ENCODE results near the gene MEIG1. TPM values are rescaled to one million over a fixed set of nuclear protein-coding genes. Genes with fewer than 3 reads are reported as not detected.
"Not testable (repeated sequence)": the region's sequence is repeated elsewhere in the genome, so short reads cannot be mapped to it uniquely, and the experiment has no call there.

Gene MEIG1
- total RNA-seq, 1 donor from 2014 or later: 0.43 TPM

DNA sequence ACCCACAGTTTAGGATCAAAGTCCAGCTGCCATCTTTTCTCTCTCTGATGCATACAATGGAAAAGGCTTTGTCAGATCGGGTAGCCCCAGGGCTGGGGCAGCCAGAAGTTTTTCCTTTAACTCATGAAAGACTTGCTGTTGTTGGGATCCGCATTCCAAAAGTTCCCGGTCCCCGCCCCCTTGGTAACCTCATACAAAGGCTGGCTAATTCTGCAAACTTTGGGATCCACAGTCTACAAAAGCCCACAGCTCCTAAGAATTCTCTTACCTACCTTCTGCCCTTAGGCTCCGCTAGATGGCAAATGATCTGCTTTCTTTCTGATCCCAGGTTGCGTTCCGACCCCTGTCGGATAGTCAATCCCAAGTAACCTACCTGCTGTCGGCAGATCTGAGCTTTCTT, 33.1 kb downstream of the MEIG1 start:
- not testable (repeated sequence) for H3K27ac ChIP-seq (ENCODE audit: low read depth, low read length); H3K4me1 Mint-ChIP-seq (ENCODE audit: low read depth, unreplicated experiment); H3K79me2 ChIP-seq (ENCODE audit: insufficient read depth, low read length); H3K4me3 ChIP-seq (ENCODE audit: insufficient read depth, low read depth, low read length); FAIRE-seq; H3K4me3 Mint-ChIP-seq (ENCODE audit: unreplicated experiment); H3K9me3 ChIP-seq (ENCODE audit: insufficient read depth, low read depth, low read length); H3K4me1 ChIP-seq (ENCODE audit: insufficient read depth, low read length); H4K20me1 ChIP-seq (ENCODE audit: insufficient read depth, low read length); H3K36me3 Mint-ChIP-seq (ENCODE audit: low read depth, unreplicated experiment); DNase-seq (ENCODE audit: low read depth); H3K36me3 ChIP-seq (ENCODE audit: insufficient read depth, low read length); H3K27me3 ChIP-seq (ENCODE audit: insufficient read depth, low read length); H2AFZ ChIP-seq (ENCODE audit: low read depth, low read length); H3K9ac ChIP-seq (ENCODE audit: low read length); H3K27me3 Mint-ChIP-seq (ENCODE audit: low read depth, unreplicated experiment); H3K27ac Mint-ChIP-seq (ENCODE audit: unreplicated experiment); H3K9me3 Mint-ChIP-seq (ENCODE audit: unreplicated experiment); H3K4me2 ChIP-seq (ENCODE audit: low read length)

DNA sequence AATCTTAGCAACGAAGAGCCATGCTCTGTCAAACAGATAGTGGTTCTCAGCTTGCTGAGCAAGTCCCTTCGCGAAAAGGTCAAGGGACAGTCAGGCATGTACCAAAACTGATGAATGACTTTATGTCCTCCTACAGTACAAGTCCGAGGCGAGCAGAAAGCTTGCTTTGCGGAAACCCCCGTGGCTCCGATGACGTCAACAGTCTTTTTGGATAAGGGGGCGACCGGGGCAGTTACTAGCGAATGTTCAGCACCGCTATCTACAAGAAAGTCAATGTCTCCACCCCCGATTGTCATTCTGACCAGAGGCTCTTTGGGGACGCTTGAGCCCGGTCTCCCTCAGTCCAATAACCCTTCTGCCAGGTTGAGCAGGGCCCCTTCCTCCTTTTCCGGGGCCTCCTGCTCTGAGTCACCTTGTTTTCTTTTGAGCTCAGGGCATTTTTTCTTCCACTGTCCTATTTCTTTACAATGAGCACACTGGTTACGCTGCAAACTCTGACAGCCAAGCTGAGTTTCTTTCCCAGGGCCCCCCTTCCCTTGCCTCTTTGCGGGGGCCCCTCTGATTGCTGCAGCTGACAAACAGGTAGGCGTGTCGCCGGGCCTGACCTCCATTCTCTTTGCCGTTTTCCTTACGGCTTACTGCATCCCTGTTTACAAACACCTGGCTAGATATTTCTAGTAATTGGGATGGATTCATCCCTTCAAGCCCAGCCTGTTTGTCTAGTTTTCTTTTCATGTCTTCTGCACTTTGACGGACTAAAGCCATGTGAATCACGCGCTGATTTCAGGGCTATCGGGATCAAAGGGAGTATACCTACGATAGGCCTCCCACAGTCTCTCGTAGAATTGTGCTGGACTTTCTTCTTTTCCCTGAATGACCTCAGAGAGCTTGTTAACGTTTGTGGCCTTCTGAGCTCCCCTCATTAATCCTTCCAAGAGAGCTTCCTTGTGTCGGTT, 34.6 kb downstream of the MEIG1 start:
- H3K4me1 Mint-ChIP-seq (ENCODE audit: low read depth, unreplicated experiment); H4K20me1 ChIP-seq (ENCODE audit: insufficient read depth, low read length); H3K27ac ChIP-seq (ENCODE audit: low read depth, low read length); H3K27me3 Mint-ChIP-seq (ENCODE audit: low read depth, unreplicated experiment); H3K4me2 ChIP-seq (ENCODE audit: low read length); H2AFZ ChIP-seq (ENCODE audit: low read depth, low read length); H3K9me3 Mint-ChIP-seq (ENCODE audit: unreplicated experiment); H3K79me2 ChIP-seq (ENCODE audit: insufficient read depth, low read length); H3K9me3 ChIP-seq (ENCODE audit: insufficient read depth, low read depth, low read length); H3K36me3 ChIP-seq (ENCODE audit: insufficient read depth, low read length); H3K4me3 Mint-ChIP-seq (ENCODE audit: unreplicated experiment); H3K36me3 Mint-ChIP-seq (ENCODE audit: low read depth, unreplicated experiment); H3K27me3 ChIP-seq (ENCODE audit: insufficient read depth, low read length); H3K4me1 ChIP-seq (ENCODE audit: insufficient read depth, low read length); H3K4me3 ChIP-seq (ENCODE audit: insufficient read depth, low read depth, low read length); H3K9ac ChIP-seq (ENCODE audit: low read length); FAIRE-seq; DNase-seq (ENCODE audit: low read depth): not testable (repeated sequence)
- peak overlapping the region; percentile 18 for H3K27ac Mint-ChIP-seq (ENCODE audit: unreplicated experiment)

DNA sequence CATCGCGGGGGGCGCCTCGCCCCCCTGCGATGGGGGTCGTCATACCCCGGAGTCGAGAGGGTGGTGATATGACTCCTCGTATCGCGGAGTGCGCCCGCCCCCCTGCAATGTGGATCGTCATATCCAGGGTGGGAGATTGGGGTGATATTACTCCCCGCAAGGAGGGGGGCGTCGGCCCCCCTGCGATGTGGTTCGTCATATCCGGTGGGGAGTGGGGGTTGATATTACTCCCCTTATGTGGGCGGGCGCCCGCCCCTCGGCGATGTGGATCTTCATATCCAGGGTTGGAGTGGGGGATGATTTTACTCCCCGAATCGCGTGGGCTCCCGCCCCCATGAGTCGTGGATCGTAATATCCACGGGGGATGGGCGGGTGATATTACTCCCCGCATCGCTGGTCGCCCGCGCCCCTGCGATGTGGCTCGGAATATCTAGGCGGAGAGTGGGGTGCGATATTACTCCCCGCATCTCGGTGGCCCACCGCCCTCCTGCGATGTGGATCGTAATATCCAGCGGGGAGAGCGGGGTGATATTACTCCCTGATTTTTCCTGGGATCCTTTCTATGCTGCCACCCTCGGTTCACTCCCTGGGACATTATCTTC, 36.9 kb downstream of the MEIG1 start:
- Histone ChIP-seq H3K4me3 (ENCODE audit: insufficient read depth, low read depth, low read length) (peak overlapping the region; percentile 17), H3K27ac (ENCODE audit: low read depth, low read length) (no peak overlapping the region), H3K9me3 (ENCODE audit: insufficient read depth, low read depth, low read length) (no peaks in the 10 kb centered on the region), H3K4me1 (ENCODE audit: insufficient read depth, low read length) (no peaks in the 10 kb centered on the region), H3K27me3 (ENCODE audit: insufficient read depth, low read length) (no peaks in the 10 kb centered on the region), H3K79me2 (ENCODE audit: insufficient read depth, low read length) (no peaks in the 10 kb centered on the region), H2AFZ (ENCODE audit: low read depth, low read length) (no peak overlapping the region), H3K4me2 (ENCODE audit: low read length) (peak overlapping the region; percentile 54), H3K9ac (ENCODE audit: low read length) (peak overlapping the region; percentile 18), H3K36me3 (ENCODE audit: insufficient read depth, low read length) (no peaks in the 10 kb centered on the region), H4K20me1 (ENCODE audit: insufficient read depth, low read length) (no peaks in the 10 kb centered on the region)
- H3K36me3 Mint-ChIP-seq (ENCODE audit: low read depth, unreplicated experiment): no peaks in the 10 kb centered on the region
- H3K27me3 Mint-ChIP-seq (ENCODE audit: low read depth, unreplicated experiment): peaks cover 6% of the 10 kb centered on the region
- H3K4me3 Mint-ChIP-seq (ENCODE audit: unreplicated experiment): no peak overlapping the region
- TF ChIP-seq EZH2 (IDR thresholded peaks at IDR 0.05; ENCODE audit: insufficient read depth, low read length): no peak
- TF ChIP-seq, protein P1, sequence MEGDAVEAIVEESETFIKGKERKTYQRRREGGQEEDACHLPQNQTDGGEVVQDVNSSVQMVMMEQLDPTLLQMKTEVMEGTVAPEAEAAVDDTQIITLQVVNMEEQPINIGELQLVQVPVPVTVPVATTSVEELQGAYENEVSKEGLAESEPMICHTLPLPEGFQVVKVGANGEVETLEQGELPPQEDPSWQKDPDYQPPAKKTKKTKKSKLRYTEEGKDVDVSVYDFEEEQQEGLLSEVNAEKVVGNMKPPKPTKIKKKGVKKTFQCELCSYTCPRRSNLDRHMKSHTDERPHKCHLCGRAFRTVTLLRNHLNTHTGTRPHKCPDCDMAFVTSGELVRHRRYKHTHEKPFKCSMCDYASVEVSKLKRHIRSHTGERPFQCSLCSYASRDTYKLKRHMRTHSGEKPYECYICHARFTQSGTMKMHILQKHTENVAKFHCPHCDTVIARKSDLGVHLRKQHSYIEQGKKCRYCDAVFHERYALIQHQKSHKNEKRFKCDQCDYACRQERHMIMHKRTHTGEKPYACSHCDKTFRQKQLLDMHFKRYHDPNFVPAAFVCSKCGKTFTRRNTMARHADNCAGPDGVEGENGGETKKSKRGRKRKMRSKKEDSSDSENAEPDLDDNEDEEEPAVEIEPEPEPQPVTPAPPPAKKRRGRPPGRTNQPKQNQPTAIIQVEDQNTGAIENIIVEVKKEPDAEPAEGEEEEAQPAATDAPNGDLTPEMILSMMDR (IDR thresholded peaks at IDR 0.05; ENCODE audit: insufficient read depth, low read depth, low read length): no peak
- no peak overlapping the region for H3K27ac Mint-ChIP-seq (ENCODE audit: unreplicated experiment)
- peaks cover 2% of the 10 kb centered on the region for H3K9me3 Mint-ChIP-seq (ENCODE audit: unreplicated experiment)
- DNase-seq (ENCODE audit: low read depth): no peak
- no peak for FAIRE-seq
- H3K4me1 Mint-ChIP-seq (ENCODE audit: low read depth, unreplicated experiment): peaks cover 8% of the 10 kb centered on the region

DNA sequence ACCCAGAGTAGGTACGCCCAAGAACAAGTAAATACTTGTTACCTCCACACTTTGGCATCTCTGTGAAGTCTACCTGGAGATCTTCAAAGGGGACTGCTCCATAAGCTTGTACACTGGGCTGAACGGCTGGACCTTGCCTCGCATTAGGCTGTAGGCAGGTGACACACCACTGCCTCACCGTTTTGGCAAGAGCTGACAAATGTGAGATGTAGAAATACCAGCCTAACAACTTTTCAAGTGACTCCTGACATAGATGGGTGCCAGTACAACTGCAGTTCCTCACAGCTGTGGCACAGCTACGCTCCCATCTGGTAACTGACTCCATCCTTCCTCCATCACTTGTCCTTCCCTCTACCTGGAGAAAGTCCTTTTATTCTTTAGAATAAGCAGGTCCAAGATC, 54.3 kb downstream of the MEIG1 start:
- H4K20me1 ChIP-seq (ENCODE audit: insufficient read depth, low read length); H3K9me3 Mint-ChIP-seq (ENCODE audit: unreplicated experiment); H3K27me3 ChIP-seq (ENCODE audit: insufficient read depth, low read length); H3K4me2 ChIP-seq (ENCODE audit: low read length); H3K79me2 ChIP-seq (ENCODE audit: insufficient read depth, low read length); H3K4me3 ChIP-seq (ENCODE audit: insufficient read depth, low read depth, low read length); H3K27ac ChIP-seq (ENCODE audit: low read depth, low read length); H3K36me3 ChIP-seq (ENCODE audit: insufficient read depth, low read length); H3K4me1 Mint-ChIP-seq (ENCODE audit: low read depth, unreplicated experiment); FAIRE-seq; H2AFZ ChIP-seq (ENCODE audit: low read depth, low read length); H3K27ac Mint-ChIP-seq (ENCODE audit: unreplicated experiment); DNase-seq (ENCODE audit: low read depth); H3K36me3 Mint-ChIP-seq (ENCODE audit: low read depth, unreplicated experiment); H3K4me3 Mint-ChIP-seq (ENCODE audit: unreplicated experiment); H3K9ac ChIP-seq (ENCODE audit: low read length); H3K9me3 ChIP-seq (ENCODE audit: insufficient read depth, low read depth, low read length); H3K4me1 ChIP-seq (ENCODE audit: insufficient read depth, low read length): not testable (repeated sequence)
- peaks cover 37% of the 10 kb centered on the region for H3K27me3 Mint-ChIP-seq (ENCODE audit: low read depth, unreplicated experiment)
